HG03521 (cell line): ENCODE data around the gene RB1.
A peak's percentile ranks its signal among the peaks of the same experiment; 100 is the strongest.

Source experiments
- ATAC-seq: cut with Tn5 transposase; IDR thresholded peaks from one replicate; pipeline ENCODE4 v1.9.1; 2021; ENCODE audit warnings: mild to moderate bottlenecking, moderate library complexity; ENCODE audit not compliant: unreplicated experiment

Gene RB1

GRCh38 chr13:48492470-48493065 is 189.0 kb downstream of the RB1 start:
- ATAC-seq: peak; percentile 75

GRCh38 chr13:48493066-48493765 is 189.7 kb downstream of the RB1 start:
- ATAC-seq: no peak

- no peak for ATAC-seq
These were observed 190.3 kb downstream of the RB1 start for GRCh38 chr13:48493851-48494250.

DNA sequence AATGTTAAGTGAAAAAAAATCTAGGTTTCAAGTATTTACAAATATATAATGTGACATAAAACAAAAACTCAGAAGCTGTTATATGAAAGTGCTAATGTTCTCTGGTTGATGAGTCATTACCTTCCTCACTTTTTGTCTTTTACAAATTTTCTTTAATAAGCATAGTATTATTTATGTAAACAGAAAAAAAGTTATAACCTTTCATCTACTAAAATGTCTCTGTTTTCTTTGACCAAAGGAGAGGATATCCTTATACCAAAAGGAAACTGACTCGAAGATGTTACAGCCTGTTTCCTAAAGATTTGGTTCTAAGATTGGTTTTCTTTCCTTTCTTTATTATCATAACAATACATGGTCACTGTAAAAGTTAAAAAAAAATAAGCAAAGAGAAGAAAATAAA is 191.3 kb downstream of the RB1 start:
- no peak for ATAC-seq

DNA sequence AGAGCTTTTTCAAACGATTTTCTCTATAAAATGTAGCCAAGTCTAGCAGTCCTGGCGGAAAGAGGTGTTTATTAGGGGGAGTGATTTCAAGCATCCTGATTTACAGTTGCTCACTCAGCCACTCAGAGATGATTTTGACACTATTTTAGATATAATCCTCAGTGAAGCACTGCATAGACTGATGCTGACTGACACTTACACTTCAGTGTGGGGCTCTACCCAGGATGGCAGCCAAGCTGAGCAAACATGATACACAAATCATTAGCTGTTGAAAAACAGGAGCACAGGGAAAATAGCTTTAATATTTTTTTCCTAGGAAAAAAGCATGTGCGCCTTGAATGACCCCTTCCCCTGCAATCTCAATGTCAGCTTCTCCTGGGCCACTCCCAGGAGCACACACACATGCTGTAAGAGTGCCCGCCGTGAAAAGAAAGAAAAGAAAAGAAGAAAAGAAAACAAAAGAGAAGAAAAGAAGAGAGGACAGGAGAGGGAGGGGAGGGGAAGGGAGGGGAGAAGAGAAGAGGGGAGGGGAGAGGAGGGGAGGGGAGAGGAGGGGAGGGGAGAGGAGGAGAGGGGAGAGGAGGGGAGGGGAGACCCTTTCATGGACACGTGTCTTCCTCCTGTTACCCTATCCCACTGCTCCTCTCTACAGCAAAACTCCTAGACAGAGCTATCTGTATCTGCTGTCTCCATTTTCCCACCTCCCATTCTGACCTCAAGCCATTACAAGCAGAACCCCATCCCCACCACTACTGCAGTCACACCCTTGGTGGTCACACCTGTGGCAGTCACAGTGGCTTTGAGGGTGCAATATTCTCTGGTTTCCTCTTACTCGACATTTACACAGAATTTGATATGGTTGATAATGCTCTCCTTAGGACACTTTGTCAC is 193.0 kb downstream of the RB1 start:
- ATAC-seq: no peak

DNA sequence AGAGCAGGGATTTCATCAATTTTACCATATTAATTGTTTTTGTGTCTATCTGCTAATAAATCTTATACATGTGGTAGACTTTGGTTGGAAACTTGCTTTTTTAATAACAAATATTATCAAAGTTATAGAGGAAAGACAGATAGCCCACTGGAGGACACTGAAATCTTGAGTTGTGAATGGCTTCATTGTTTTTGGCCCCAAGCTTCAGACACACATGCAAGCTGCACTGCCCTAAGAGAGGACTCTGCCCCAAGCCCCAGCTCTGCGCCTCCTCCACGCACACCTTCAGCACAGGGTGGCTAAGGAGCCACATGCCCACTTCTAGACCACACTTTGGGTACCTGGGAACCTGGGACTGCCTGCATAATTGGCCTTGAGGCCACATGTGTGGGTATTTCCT is 194.1 kb downstream of the RB1 start:
- ATAC-seq: no peak

GRCh38 chr13:48500652-48501197 is 197.2 kb downstream of the RB1 start:
- ATAC-seq: no peak

DNA sequence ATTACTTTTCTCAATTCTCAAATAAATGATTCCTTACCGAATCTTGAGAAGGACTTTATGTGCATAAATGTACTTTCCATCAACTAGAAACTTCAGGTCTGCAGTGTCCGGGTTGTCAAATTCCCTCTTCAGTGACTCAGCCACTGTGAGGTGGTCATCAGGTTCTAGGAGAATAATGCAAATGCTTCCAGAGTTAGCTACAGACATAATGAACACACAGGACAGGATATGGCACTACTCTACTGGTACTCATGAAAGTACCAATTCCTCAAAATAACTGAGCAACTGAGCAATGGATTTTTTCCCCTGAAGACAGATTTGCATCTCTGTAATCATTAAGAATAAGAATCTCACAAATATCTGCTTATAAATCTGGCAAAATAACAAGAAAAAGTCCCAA is 198.2 kb downstream of the RB1 start:
- ATAC-seq: no peak

GRCh38 chr13:48502601-48503319 is 199.2 kb downstream of the RB1 start:
- no peak for ATAC-seq

DNA sequence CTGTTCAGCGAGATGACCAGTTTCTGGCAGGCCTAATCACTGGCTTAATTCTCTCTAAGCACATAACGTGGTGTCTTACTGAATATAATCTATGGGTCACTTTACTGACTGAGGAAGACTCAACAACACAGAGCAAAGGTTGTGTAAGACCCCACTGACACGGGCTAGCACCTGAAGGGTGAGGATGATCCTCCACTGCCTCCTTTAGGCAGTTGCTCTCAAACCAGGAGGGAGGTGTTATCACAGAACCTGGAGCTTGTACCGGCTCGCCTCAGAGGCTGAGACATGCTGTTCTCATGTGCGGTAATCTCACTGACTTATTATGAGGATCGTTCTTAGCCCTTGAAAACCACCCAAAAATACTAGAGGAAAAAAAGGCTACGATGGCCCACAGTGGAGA is 201.1 kb downstream of the RB1 start:
- no peak for ATAC-seq

GRCh38 chr13:48505012-48505411 is 201.5 kb downstream of the RB1 start:
- no peak for ATAC-seq

DNA sequence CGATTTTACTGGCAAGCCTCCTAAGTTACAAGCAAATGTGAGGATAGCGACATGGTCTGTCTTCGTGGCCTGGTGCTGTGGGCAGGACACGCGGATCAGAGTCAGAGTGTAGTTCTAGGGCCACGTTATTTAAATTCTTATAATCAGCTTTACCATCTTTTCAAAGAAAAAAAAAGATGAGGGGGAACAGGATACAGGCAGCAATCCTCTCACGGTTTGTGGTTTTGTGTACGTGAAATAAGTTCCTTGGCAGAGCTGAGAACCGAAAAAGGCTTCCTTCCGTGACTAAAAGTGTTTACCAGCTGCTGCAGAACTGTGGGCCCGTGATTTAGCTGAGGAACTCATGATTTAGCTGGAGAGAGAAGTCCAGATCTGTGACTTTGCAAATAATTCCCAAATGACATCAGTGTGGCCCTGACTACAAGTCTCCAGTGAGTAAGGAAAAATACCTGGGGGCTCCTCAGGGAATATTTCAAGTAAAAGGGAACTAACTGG is 202.1 kb downstream of the RB1 start:
- ATAC-seq: peak; percentile 67

GRCh38 chr13:48506092-48506701 is 202.6 kb downstream of the RB1 start:
- ATAC-seq: peak; percentile 17

DNA sequence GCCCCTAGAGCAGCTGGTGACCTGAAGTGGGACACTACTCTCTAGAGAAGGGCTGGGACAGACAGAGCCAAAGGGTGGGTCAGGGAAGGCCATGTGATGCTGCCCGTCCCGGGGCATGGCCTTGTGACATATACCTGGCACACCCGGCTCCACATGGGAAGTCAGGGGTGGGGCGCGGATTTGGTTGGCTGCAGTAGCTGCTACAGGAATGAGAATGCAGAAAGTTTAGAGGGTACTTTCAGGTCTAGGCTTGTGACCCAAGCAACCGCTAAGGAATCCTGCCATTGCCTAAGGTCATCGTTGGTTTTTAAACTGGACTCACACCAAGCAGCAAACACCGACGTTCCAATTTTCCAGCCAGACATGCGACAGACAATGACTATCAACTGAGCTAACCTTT is 203.5 kb downstream of the RB1 start:
- no peak for ATAC-seq

DNA sequence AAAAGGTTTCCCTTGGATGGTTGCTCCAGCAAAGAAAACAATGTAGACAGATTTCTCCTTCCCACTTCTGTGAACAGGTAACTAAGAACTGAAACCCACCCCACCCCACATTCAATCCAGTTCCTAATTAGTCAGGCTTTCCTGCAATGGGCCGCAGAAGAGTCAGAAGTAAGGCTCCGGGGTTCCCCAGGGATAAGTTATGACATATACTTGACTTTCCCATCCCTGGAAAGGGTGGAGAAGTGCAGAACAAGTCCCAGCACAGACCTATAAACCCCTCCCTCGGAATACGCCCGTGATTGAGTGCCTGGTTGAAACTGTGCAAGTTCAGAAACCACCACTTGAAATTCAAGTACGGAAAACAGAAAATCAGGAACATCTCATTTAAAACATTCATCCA is 204.5 kb downstream of the RB1 start:
- ATAC-seq: no peak

DNA sequence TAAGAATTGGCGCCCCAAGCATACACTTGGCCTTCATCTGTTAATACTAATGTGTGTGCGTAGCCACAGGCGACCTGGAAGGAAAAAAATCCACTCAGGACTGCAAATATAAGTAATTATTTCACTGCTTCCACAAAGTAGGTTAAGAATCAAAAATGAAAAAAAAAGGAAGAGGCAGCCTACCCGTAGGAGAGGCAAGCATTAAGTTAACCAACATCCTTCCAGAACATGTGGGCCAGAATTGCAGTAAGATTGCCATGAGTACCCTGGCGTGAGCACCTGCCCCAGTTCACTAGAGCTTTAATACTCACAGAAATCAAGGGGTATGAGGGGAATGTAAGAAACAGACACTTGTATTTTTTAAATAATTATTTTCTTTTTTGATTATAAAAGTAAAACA is 207.1 kb downstream of the RB1 start:
- ATAC-seq: no peak

- ATAC-seq: no peak
These were observed 208.2 kb downstream of the RB1 start for GRCh38 chr13:48511621-48512230.

- no peak for ATAC-seq
These were observed 211.2 kb downstream of the RB1 start for GRCh38 chr13:48514793-48515192.

GRCh38 chr13:48515732-48516131 is 212.2 kb downstream of the RB1 start:
- ATAC-seq: no peak

- no peak for ATAC-seq
These were observed 214.5 kb downstream of the RB1 start for GRCh38 chr13:48518083-48518482.
